Cardiac fibroblast (primary cell): Measurements from ENCODE around the gene CEP97.
A peak's percentile ranks its signal among the peaks of the same experiment; 100 is the strongest.
"Not testable (repeated sequence)": the region's sequence is repeated elsewhere in the genome, so short reads cannot be mapped to it uniquely, and the experiment has no call there.

Experiments
- DNase-seq, 2 donors: peaks; one replicate each; pipeline versions ENCODE4 v3.0.0 to v3.0.0-alpha.2; 2010; ENCODE audit warnings: low read depth in 2 of 2
- H3K4me3 ChIP-seq, 2 donors: replicated peaks in 1 of 2; 1 replicate in 1 of 2; 2 replicates in 1 of 2; pipeline ENCODE4 v1.5.1; 2011; ENCODE audit warnings: low read depth in 2 of 2, low read length in 2 of 2, mild to moderate bottlenecking in 2 of 2, moderate library complexity in 1 of 2
- TF ChIP-seq, protein P1 (sequence below): IDR thresholded peaks from one replicate; pipeline ENCODE4 v1.5.1; 2011; ENCODE audit warnings: low read depth, mild to moderate bottlenecking, low read length, inconsistent platforms

Gene CEP97

DNA sequence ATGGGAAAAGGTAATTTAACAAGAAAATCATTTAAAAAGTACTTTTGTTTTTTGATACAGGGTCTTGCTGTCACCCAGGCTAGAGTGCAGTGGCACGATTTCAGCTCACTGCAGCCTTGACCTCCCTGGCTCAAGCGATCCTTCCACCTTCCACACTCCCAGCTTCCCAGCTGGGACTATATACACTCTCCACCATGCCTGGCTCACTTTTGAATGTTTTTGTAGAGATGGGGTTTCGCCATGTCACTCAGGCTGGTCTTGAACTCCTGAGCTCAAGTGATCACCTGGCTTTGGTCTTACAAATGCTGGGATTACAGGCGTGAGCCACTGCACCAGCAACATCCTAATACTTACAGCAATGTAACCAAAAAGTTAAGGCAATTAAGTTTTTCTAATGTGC, 43.9 kb upstream of the CEP97 start:
- DNase-seq = no peak
- TF ChIP-seq, protein P1, sequence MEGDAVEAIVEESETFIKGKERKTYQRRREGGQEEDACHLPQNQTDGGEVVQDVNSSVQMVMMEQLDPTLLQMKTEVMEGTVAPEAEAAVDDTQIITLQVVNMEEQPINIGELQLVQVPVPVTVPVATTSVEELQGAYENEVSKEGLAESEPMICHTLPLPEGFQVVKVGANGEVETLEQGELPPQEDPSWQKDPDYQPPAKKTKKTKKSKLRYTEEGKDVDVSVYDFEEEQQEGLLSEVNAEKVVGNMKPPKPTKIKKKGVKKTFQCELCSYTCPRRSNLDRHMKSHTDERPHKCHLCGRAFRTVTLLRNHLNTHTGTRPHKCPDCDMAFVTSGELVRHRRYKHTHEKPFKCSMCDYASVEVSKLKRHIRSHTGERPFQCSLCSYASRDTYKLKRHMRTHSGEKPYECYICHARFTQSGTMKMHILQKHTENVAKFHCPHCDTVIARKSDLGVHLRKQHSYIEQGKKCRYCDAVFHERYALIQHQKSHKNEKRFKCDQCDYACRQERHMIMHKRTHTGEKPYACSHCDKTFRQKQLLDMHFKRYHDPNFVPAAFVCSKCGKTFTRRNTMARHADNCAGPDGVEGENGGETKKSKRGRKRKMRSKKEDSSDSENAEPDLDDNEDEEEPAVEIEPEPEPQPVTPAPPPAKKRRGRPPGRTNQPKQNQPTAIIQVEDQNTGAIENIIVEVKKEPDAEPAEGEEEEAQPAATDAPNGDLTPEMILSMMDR = no peak

DNA sequence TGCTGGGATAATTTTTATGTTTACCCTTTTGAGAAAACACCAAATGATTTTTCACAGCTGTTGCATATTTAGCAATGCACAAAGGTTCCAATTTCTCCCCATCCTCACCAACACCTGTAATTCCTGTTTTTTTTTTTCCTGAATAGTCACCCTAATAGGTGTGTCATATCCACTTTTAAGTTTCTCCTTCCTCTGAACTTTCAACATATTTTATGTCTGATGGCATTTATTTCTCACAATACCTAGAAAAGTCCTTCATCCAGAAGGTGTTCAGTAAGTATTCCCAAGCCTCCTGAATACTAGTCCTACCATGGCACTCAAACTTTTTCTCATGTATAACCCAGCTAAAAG, 39.4 kb upstream of the CEP97 start:
- DNase-seq = no peak

More for the DNA sequence above, 43.9 kb upstream of the CEP97 start:
- H3K4me3 ChIP-seq = no peak overlapping the region

DNA sequence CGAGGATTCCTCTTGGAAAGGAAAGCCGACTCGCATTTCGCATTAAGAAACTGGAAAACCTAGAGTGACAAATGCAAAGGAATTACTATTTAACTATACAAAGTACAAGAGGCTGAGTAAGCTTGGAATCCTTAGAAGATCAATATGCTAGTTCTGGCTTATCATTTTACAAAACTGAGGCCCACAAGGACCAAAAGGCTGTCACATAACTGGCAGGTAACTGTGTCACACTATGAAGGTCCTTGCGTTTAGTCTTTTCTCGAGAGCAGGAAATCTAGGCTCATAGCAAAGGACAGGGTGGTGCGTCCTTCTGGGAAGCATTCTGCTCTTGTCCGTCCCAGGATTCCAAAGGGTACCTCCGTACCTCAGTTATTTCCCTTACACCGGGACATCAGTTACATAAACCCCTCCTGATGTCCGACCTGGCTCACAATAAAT, 38.5 kb upstream of the CEP97 start:
- TF ChIP-seq, protein P1 = no peak
- H3K4me3 ChIP-seq = peak overlapping the region; percentile 75 to 91
- DNase-seq = peak in 1 of 2 donors; percentile 20

More for the DNA sequence above, 39.4 kb upstream of the CEP97 start:
- H3K4me3 ChIP-seq = peak overlapping the region; percentile 75 to 91
- TF ChIP-seq, protein P1 = no peak

DNA sequence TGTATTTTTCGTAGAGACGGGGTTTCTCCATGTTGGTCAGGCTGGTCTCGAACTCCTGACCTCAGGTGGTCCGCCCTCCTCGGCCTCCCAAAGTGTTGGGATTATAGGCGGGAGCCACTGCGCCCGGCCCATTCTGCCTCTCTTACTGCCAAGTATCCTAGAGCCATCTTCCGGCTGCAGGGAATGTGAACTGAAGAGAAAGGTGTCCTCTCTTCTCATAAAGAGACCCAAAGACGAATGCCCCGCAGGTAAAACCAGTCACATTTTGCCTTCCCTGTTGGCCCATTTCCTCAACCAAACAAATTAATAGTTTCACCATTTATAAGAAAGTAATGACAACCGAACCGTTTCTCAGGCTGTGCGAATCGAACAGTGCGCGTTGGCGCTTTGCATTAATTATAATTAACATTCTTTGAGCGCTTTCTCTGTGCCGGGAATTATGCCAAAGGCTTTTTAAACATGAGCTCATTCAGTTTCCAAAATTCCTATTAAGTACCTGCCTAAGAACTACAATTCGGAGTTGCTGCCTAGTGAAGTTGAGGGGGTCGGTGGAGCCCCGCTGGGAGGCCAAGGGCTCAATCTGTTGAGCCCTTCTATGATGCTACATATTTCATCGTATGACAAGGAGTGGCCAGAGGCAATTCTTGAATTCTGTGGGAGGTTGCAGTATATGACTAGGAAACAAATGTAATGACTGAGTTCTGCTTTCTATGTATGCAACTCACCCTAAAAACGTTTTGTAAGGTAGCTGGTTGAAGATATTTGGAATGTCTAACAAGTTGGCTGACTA, 37.1 kb upstream of the CEP97 start:
- DNase-seq = peak in 1 of 2 donors; percentile 31
- peak overlapping the region; percentile 45 to 75 for H3K4me3 ChIP-seq
- TF ChIP-seq, protein P1 = no peak

DNA sequence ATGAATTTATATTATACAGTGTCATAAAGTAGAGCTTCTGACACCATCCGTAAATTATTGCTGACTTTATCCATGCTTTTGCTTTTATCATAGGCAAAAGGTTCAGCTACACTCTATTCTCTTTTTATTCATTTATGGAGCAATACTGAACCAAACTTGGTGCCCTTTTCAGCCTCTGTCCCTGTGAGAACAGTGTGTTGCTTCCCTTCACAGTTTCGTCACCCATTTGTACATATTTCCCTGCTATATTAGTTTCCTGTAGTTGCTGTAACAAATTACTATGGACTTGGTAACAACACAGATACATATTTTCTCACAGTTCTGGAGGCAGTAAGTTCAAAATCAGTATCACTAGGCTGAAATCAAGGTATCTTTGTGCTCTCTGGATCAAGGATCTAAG, 35.1 kb upstream of the CEP97 start:
- DNase-seq = peak; percentile 23 to 57
- no peak overlapping the region for H3K4me3 ChIP-seq
- TF ChIP-seq, protein P1 = no peak

DNA sequence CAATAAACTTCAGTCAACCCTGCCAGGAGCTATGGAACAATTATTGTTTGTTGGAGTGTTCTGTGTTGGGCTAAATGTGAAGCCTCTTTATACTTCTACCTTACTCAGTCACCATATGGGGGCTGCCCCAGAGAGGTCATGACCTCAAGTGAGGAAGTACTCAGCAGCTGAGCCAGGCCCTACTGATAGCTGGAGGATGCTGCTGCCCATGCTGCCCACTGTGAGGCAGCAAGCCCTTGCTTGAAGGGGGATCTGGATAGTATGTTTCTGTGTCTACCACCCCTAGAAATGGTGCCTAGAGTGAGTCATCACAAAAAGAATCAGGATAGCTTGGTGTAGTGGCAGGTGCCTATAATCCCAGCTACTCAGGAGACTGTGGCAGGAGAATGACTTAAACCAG, 33.4 kb upstream of the CEP97 start:
- no peak for DNase-seq
- H3K4me3 ChIP-seq = no peak overlapping the region
- TF ChIP-seq, protein P1 = no peak

DNA sequence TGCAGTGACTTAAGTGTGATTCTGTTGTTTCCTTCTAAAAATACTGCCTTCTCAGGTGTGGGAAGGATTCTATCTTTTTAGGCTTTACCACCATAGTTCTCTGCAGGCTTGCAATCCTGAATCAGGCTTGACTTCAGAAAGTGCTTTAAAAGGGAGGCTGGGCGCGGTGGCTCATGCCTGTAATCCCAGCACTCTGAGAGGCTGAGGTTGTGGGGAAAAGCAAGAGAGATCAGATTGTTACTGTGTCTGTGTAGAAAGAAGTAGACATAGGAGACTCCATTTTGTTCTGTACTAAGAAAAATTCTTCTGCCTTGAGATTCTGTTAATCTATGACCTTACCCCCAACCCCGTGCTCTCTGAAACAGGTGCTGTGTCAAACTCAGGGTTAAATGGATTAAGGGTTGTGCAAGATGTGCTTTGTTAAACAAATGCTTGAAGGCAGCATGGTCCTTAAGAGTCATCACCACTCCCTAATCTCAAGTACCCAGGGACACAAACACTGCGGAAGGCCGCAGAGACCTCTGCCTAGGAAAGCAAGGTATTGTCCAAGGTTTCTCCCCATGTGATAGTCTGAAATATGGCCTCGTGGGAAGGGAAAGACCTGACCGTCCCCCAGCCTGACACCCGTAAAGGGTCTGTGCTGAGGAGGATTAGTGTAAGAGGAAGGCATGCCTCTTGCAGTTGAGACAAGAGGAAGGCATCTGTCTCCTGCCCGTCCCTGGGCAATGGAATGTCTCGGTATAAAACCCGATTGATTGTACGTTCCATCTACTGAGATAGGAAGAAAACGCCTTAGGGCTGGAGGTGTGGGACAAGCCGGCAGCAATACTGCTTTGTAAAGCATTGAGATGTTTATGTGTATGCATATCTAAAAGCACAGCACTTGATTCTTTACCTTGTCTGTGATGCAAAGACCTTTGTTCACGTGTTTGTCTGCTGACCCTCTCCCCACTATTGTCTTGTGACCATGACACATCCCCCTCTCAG, 32.4 kb upstream of the CEP97 start:
- DNase-seq, H3K4me3 ChIP-seq: not testable (repeated sequence)
